Measurements from ENCODE around the gene EFHC1.

Gene EFHC1

DNA sequence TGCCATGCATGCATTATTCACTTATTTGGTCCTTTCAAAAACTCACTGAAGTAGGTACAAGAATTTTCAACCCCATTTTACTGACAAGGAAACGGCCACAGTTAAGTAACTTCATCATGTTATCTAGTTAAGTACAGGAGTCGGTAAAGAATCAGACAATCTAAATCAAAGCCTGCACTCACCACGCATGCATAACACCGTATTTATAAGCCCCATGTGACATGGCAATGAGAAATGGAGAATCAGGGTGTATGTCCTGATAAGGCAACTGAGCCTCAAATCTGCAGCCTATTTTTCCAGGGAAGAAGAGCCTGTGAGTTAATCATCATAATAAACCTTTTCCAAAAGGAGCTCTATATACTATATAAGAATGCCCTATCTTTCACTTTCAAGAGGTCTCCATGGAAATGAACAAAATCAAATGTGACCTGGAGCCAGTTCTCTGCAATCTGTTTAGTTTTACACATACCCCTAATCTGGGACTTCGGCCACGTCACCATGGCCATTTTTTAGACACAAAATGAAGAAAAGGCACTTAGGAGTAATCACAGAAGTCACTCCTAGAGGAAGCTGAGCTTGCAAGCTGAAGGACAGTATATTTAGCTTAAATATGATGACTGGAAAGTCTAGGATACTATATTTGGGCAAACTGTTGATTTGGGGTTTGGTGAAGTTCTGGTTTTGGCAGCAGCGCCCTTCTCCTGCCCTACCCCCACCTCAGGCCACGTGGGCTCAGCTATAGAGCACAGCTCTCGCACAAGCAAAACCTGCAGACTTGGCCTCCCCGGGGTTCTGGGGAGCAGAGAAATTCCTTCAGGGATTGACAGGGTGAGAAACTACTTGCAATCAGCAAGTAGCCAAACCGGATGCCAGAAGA is 137.5 kb downstream of the EFHC1 start:
- DNase-seq (ENCODE audit: low spot score) = no peak
- Histone ChIP-seq H3K9ac (ENCODE audit: low read depth, low read length, poor library complexity) (no peak overlapping the region), H2AK5ac (ENCODE audit: low read depth, low read length) (no peak overlapping the region), H4K8ac (ENCODE audit: low read depth, low read length) (no peak overlapping the region), H2BK12ac (ENCODE audit: low read length) (no peak overlapping the region), H3K79me1 (ENCODE audit: low read depth, low read length) (no peaks in the 10 kb centered on the region), H3K14ac (ENCODE audit: low read length) (no peak overlapping the region), H3K18ac (ENCODE audit: low read length) (no peak overlapping the region), H2BK5ac (ENCODE audit: low read length) (no peak overlapping the region), H3K27me3 (ENCODE audit: control insufficient read depth in 3 of 3, insufficient read depth in 3 of 3, low read depth in 1 of 3, low read length in 3 of 3) (no peaks in the 10 kb centered on the region), H2AFZ (ENCODE audit: low read length) (no peak overlapping the region), H3K23ac (ENCODE audit: low read depth, low read length, poor library complexity) (no peak overlapping the region), H4K91ac (ENCODE audit: low read depth, low read length, poor library complexity) (no peak overlapping the region), H3K4me1 (ENCODE audit: control insufficient read depth in 2 of 2, insufficient read depth in 1 of 2, low read depth in 1 of 2, low read length in 2 of 2) (peaks cover 0 to 14% of the 10 kb centered on the region in 2 donors), H2BK15ac (ENCODE audit: low read length) (no peak overlapping the region), H3K27ac (replicated peaks; ENCODE audit: low read length) (no peak overlapping the region), H3K36me3 (replicated peaks in 1 of 2; ENCODE audit: control insufficient read depth in 2 of 2, insufficient read depth in 2 of 2, low read length in 2 of 2) (no peaks in the 10 kb centered on the region), H3K4ac (ENCODE audit: low read length) (no peak overlapping the region), H3K9me3 (replicated peaks in 1 of 2; ENCODE audit: control insufficient read depth in 2 of 2, insufficient read depth in 1 of 2, low read depth in 1 of 2, low read length in 2 of 2) (no peaks in the 10 kb centered on the region), H3K4me3 (ENCODE audit: low read length in 2 of 2) (no peak overlapping the region), H2BK120ac (ENCODE audit: low read depth, low read length) (no peak overlapping the region), H3K4me2 (ENCODE audit: insufficient read depth, low read length, poor library complexity, severe bottlenecking) (no peak overlapping the region)
- WGBS, 2 donors (ENCODE audit: extremely low coverage in 2 of 2, insufficient read length in 2 of 2, insufficient replicate concordance in 1 of 2) = no CpG with 5 or more reads among the region's 11 CpGs

DNA sequence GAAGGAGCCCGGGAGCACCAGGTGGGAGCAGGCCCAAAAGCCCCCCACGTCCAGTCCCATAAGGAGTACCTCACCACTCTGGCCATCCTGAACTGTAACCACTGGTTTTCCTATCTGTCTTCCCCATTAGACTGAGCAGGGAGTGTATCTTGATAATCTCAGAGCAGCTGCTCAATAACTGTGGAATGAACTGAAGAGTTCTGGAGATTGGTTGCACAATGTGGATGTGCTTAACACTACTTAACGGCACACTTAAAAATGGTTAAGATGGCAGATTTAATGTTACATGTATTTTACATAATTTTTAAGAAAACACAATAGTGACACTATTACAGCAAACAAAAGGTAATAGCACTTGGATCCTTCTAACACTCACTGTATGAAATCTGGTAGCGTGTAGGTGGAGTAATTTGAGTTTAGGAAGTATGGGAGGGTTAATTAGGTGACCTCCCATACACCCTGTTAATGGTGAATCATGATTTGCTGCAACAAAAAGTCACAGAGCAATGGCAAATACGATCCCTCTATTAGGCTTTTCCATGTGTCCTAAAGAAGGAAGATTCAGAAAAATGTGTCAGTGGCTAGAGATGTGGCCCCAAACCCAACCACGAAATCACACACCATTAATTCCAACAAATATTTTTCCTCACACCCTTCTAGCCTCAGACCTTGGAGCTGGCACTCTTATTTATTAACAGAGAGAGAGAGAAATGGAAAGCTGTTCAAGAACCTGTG is 138.3 kb downstream of the EFHC1 start:
- Histone ChIP-seq H3K4me1 (ENCODE audit: control insufficient read depth in 2 of 2, insufficient read depth in 1 of 2, low read depth in 1 of 2, low read length in 2 of 2) (peaks cover 0 to 10% of the 10 kb centered on the region in 2 donors), H2BK12ac (ENCODE audit: low read length) (no peak overlapping the region), H3K36me3 (replicated peaks in 1 of 2; ENCODE audit: control insufficient read depth in 2 of 2, insufficient read depth in 2 of 2, low read length in 2 of 2) (no peaks in the 10 kb centered on the region), H2AK5ac (ENCODE audit: low read depth, low read length) (no peak overlapping the region), H3K27ac (replicated peaks; ENCODE audit: low read length) (no peak overlapping the region), H3K4ac (ENCODE audit: low read length) (no peak overlapping the region), H3K4me2 (ENCODE audit: insufficient read depth, low read length, poor library complexity, severe bottlenecking) (no peak overlapping the region), H3K9me3 (replicated peaks in 1 of 2; ENCODE audit: control insufficient read depth in 2 of 2, insufficient read depth in 1 of 2, low read depth in 1 of 2, low read length in 2 of 2) (no peaks in the 10 kb centered on the region), H3K14ac (ENCODE audit: low read length) (no peak overlapping the region), H3K4me3 (ENCODE audit: low read length in 2 of 2) (no peak overlapping the region), H4K91ac (ENCODE audit: low read depth, low read length, poor library complexity) (no peak overlapping the region), H3K27me3 (ENCODE audit: control insufficient read depth in 3 of 3, insufficient read depth in 3 of 3, low read depth in 1 of 3, low read length in 3 of 3) (no peaks in the 10 kb centered on the region), H2BK120ac (ENCODE audit: low read depth, low read length) (no peak overlapping the region), H3K23ac (ENCODE audit: low read depth, low read length, poor library complexity) (no peak overlapping the region), H2BK15ac (ENCODE audit: low read length) (no peak overlapping the region), H2AFZ (ENCODE audit: low read length) (no peak overlapping the region), H4K8ac (ENCODE audit: low read depth, low read length) (no peak overlapping the region), H2BK5ac (ENCODE audit: low read length) (no peak overlapping the region), H3K79me1 (ENCODE audit: low read depth, low read length) (no peaks in the 10 kb centered on the region), H3K18ac (ENCODE audit: low read length) (no peak overlapping the region), H3K9ac (ENCODE audit: low read depth, low read length, poor library complexity) (no peak overlapping the region)
- no peak for DNase-seq (ENCODE audit: low spot score)
- no CpG with 5 or more reads among the region's 6 CpGs for WGBS, 2 donors (ENCODE audit: extremely low coverage in 2 of 2, insufficient read length in 2 of 2, insufficient replicate concordance in 1 of 2)

DNA sequence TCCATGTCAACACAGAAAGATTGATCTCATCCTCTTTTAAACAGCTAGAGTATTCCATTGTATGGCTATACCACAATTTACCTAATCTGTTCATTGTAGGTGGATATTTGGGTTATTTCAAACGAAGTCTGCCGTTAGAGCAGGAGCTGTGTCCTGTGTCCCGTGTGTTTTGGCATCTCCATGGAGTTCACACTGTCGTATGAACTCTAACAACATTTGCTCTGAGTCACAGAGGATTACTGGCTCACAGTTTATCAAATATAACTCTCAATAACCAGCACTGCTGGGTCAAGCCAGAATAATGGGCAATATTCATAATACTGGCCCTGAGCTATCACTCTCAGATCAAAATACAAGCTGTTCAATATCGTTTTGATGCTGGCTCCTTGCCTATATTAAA is 140.3 kb downstream of the EFHC1 start:
- no CpG with 5 or more reads among the region's 5 CpGs for WGBS, 2 donors (ENCODE audit: extremely low coverage in 2 of 2, insufficient read length in 2 of 2, insufficient replicate concordance in 1 of 2)
- H3K14ac ChIP-seq (ENCODE audit: low read length) = no peak overlapping the region

DNA sequence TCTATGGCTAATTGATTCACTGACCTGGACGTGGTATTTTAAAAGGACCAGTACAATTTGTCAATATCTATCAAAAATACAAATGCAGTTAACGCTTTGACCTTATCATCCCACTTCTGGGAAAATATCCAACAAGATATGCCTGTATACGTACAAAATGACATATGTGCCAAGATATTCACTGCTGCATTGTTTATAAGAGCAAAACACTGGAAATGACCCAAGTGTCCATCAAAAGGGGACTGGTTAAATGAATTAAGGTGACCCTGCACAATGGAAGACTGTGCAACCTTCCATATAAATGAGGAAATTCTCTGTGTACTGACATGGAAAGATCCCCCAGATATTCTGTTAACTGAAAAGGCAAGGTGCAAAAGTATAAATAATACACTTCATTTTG is 142.8 kb downstream of the EFHC1 start:
- H3K9ac ChIP-seq (ENCODE audit: low read depth, low read length, poor library complexity) = no peak overlapping the region
- H2BK120ac ChIP-seq (ENCODE audit: low read depth, low read length) = no peak overlapping the region
- no peak overlapping the region for H3K4me3 ChIP-seq (ENCODE audit: low read length in 2 of 2)
- no peak overlapping the region for H2AK5ac ChIP-seq (ENCODE audit: low read depth, low read length)
- H3K4me2 ChIP-seq (ENCODE audit: insufficient read depth, low read length, poor library complexity, severe bottlenecking) = no peak overlapping the region
- H4K91ac ChIP-seq (ENCODE audit: low read depth, low read length, poor library complexity) = no peak overlapping the region
- peaks cover 2% of the 10 kb centered on the region for H3K79me1 ChIP-seq (ENCODE audit: low read depth, low read length)
- no peaks in the 10 kb centered on the region for H3K36me3 ChIP-seq (replicated peaks in 1 of 2; ENCODE audit: control insufficient read depth in 2 of 2, insufficient read depth in 2 of 2, low read length in 2 of 2)
- peaks cover 0 to 15% of the 10 kb centered on the region in 2 donors for H3K4me1 ChIP-seq (ENCODE audit: control insufficient read depth in 2 of 2, insufficient read depth in 1 of 2, low read depth in 1 of 2, low read length in 2 of 2)
- no peaks in the 10 kb centered on the region for H3K27me3 ChIP-seq (ENCODE audit: control insufficient read depth in 3 of 3, insufficient read depth in 3 of 3, low read depth in 1 of 3, low read length in 3 of 3)
- no peak overlapping the region for H3K18ac ChIP-seq (ENCODE audit: low read length)
- H2BK5ac ChIP-seq (ENCODE audit: low read length) = no peak overlapping the region
- H2BK15ac ChIP-seq (ENCODE audit: low read length) = no peak overlapping the region
- no peak overlapping the region for H3K4ac ChIP-seq (ENCODE audit: low read length)
- H2AFZ ChIP-seq (ENCODE audit: low read length) = no peak overlapping the region
- no peak overlapping the region for H3K23ac ChIP-seq (ENCODE audit: low read depth, low read length, poor library complexity)
- H3K9me3 ChIP-seq (replicated peaks in 1 of 2; ENCODE audit: control insufficient read depth in 2 of 2, insufficient read depth in 1 of 2, low read depth in 1 of 2, low read length in 2 of 2) = no peaks in the 10 kb centered on the region
- H3K14ac ChIP-seq (ENCODE audit: low read length) = no peak overlapping the region
- H4K8ac ChIP-seq (ENCODE audit: low read depth, low read length) = no peak overlapping the region
- H2BK12ac ChIP-seq (ENCODE audit: low read length) = no peak overlapping the region
- DNase-seq (ENCODE audit: low spot score) = no peak
- no CpG with 5 or more reads among the region's 3 CpGs for WGBS, 2 donors (ENCODE audit: extremely low coverage in 2 of 2, insufficient read length in 2 of 2, insufficient replicate concordance in 1 of 2)
- H3K27ac ChIP-seq (replicated peaks; ENCODE audit: low read length) = no peak overlapping the region

More for the DNA sequence above, 140.3 kb downstream of the EFHC1 start:
- H3K4ac ChIP-seq (ENCODE audit: low read length) = no peak overlapping the region
- no peaks in the 10 kb centered on the region for H3K36me3 ChIP-seq (replicated peaks in 1 of 2; ENCODE audit: control insufficient read depth in 2 of 2, insufficient read depth in 2 of 2, low read length in 2 of 2)
- H3K18ac ChIP-seq (ENCODE audit: low read length) = no peak overlapping the region
- H4K8ac ChIP-seq (ENCODE audit: low read depth, low read length) = no peak overlapping the region
- H2BK15ac ChIP-seq (ENCODE audit: low read length) = no peak overlapping the region
- peaks cover 0 to 14% of the 10 kb centered on the region in 2 donors for H3K4me1 ChIP-seq (ENCODE audit: control insufficient read depth in 2 of 2, insufficient read depth in 1 of 2, low read depth in 1 of 2, low read length in 2 of 2)
- no peak overlapping the region for H3K23ac ChIP-seq (ENCODE audit: low read depth, low read length, poor library complexity)
- H3K4me3 ChIP-seq (ENCODE audit: low read length in 2 of 2) = no peak overlapping the region
- no peak overlapping the region for H2BK12ac ChIP-seq (ENCODE audit: low read length)
- H2AFZ ChIP-seq (ENCODE audit: low read length) = no peak overlapping the region
- no peak for DNase-seq (ENCODE audit: low spot score)
- H3K27ac ChIP-seq (replicated peaks; ENCODE audit: low read length) = no peak overlapping the region
- H3K4me2 ChIP-seq (ENCODE audit: insufficient read depth, low read length, poor library complexity, severe bottlenecking) = no peak overlapping the region
- H2BK5ac ChIP-seq (ENCODE audit: low read length) = no peak overlapping the region
- no peaks in the 10 kb centered on the region for H3K27me3 ChIP-seq (ENCODE audit: control insufficient read depth in 3 of 3, insufficient read depth in 3 of 3, low read depth in 1 of 3, low read length in 3 of 3)
- H3K79me1 ChIP-seq (ENCODE audit: low read depth, low read length) = peaks cover 2% of the 10 kb centered on the region
- no peaks in the 10 kb centered on the region for H3K9me3 ChIP-seq (replicated peaks in 1 of 2; ENCODE audit: control insufficient read depth in 2 of 2, insufficient read depth in 1 of 2, low read depth in 1 of 2, low read length in 2 of 2)
- no peak overlapping the region for H4K91ac ChIP-seq (ENCODE audit: low read depth, low read length, poor library complexity)
- H3K9ac ChIP-seq (ENCODE audit: low read depth, low read length, poor library complexity) = no peak overlapping the region
- no peak overlapping the region for H2BK120ac ChIP-seq (ENCODE audit: low read depth, low read length)
- no peak overlapping the region for H2AK5ac ChIP-seq (ENCODE audit: low read depth, low read length)
